ENCODE data around the gene IL36G.
"Not testable (repeated sequence)": the region's sequence is repeated elsewhere in the genome, so short reads cannot be mapped to it uniquely, and the experiment has no call there.

IL36G gene

GRCh38 chr2:112977559-112978056 lies at the start of gene IL36G:
TSS of gene IL36G (plus strand) at chr2:112978006. CDS start at chr2:112978639, 633 bp downstream.
- H4K20me1 ChIP-seq (ENCODE audit: insufficient read depth, low read length): no peaks in the 10 kb centered on the region
- no peak within 1 kb of the TSS for H3K27ac ChIP-seq (ENCODE audit: low read length)
- H3K9me2 ChIP-seq (replicated peaks; ENCODE audit: insufficient read depth, low read length): no peaks in the 10 kb centered on the region
- no peak within 1 kb of the TSS for H3K4me3 ChIP-seq (ENCODE audit: low read length)
- DNase-seq: no peak
- no peaks in the 10 kb centered on the region for H3K9me3 ChIP-seq (replicated peaks; ENCODE audit: insufficient read depth, low read length)
- H3F3A ChIP-seq (ENCODE audit: insufficient read depth, low read length): no peaks in the 10 kb centered on the region; the same call in 1 of the 2 replicates
- no peaks in the 10 kb centered on the region for H3K36me3 ChIP-seq (replicated peaks; ENCODE audit: insufficient read depth, low read length)
- H3K9ac ChIP-seq (ENCODE audit: low read length): no peak within 1 kb of the TSS
- H3K4me2 ChIP-seq (ENCODE audit: low read depth, low read length): no peak within 1 kb of the TSS
- peaks cover 11% of the 10 kb centered on the region; the same call in 1 of the 2 replicates for H3K27me3 ChIP-seq (replicated peaks; ENCODE audit: insufficient read depth, low read length)
- no peak within 1 kb of the TSS for H2AFZ ChIP-seq (ENCODE audit: low read length)
- no peaks in the 10 kb centered on the region for H3K79me2 ChIP-seq (ENCODE audit: low read length)
- TF ChIP-seq CTCF (IDR thresholded peaks at IDR 0.05; ENCODE audit: low read length) (no peak), EZH2phosphoT487 (IDR thresholded peaks at IDR 0.05; ENCODE audit: low read length) (no peak), EZH2 (optimal IDR thresholded peaks at IDR 0.05; ENCODE audit: low read depth, low read length) (no peak)
- H3K4me1 ChIP-seq (ENCODE audit: low read length): 0 out of 2 replicates have a peak, but pooled peaks cover 11% of the 10 kb centered on the region

- Histone ChIP-seq H3K4me1 (ENCODE audit: low read length) (no peaks in the 10 kb centered on the region), H3K9me3 (replicated peaks; ENCODE audit: insufficient read depth, low read length) (no peaks in the 10 kb centered on the region), H3K9me2 (replicated peaks; ENCODE audit: insufficient read depth, low read length) (no peaks in the 10 kb centered on the region), H3K4me3 (ENCODE audit: low read length) (no peak overlapping the region), H3K9ac (ENCODE audit: low read length) (no peak overlapping the region), H4K20me1 (ENCODE audit: insufficient read depth, low read length) (no peaks in the 10 kb centered on the region), H3F3A (ENCODE audit: insufficient read depth, low read length) (no peaks in the 10 kb centered on the region), H3K36me3 (replicated peaks; ENCODE audit: insufficient read depth, low read length) (no peaks in the 10 kb centered on the region), H3K27me3 (replicated peaks; ENCODE audit: insufficient read depth, low read length) (no peaks in the 10 kb centered on the region), H2AFZ (ENCODE audit: low read length) (no peak overlapping the region), H3K79me2 (ENCODE audit: low read length) (no peaks in the 10 kb centered on the region), H3K4me2 (ENCODE audit: low read depth, low read length) (no peak overlapping the region), H3K27ac (ENCODE audit: low read length) (no peak overlapping the region)
- TF ChIP-seq EZH2 (optimal IDR thresholded peaks at IDR 0.05; ENCODE audit: low read depth, low read length) (no peak), EZH2phosphoT487 (IDR thresholded peaks at IDR 0.05; ENCODE audit: low read length) (no peak), CTCF (IDR thresholded peaks at IDR 0.05; ENCODE audit: low read length) (no peak)
- no peak for DNase-seq
These were observed 44.5 kb upstream of the IL36G start for GRCh38 chr2:112933261-112933660.

GRCh38 chr2:112934117-112934516 lies 43.7 kb upstream of the IL36G start:
- H3K27me3 ChIP-seq (replicated peaks; ENCODE audit: insufficient read depth, low read length); H3K4me2 ChIP-seq (ENCODE audit: low read depth, low read length); H2AFZ ChIP-seq (ENCODE audit: low read length); H3K9me2 ChIP-seq (replicated peaks; ENCODE audit: insufficient read depth, low read length); H4K20me1 ChIP-seq (ENCODE audit: insufficient read depth, low read length); DNase-seq; H3K36me3 ChIP-seq (replicated peaks; ENCODE audit: insufficient read depth, low read length); H3K9ac ChIP-seq (ENCODE audit: low read length); H3K79me2 ChIP-seq (ENCODE audit: low read length); H3F3A ChIP-seq (ENCODE audit: insufficient read depth, low read length); H3K4me1 ChIP-seq (ENCODE audit: low read length); H3K27ac ChIP-seq (ENCODE audit: low read length); H3K4me3 ChIP-seq (ENCODE audit: low read length); H3K9me3 ChIP-seq (replicated peaks; ENCODE audit: insufficient read depth, low read length): not testable (repeated sequence)

GRCh38 chr2:112936927-112937232 lies 40.9 kb upstream of the IL36G start:
- H3K9me3 ChIP-seq (replicated peaks; ENCODE audit: insufficient read depth, low read length): no peaks in the 10 kb centered on the region
- no peak overlapping the region for H3K27ac ChIP-seq (ENCODE audit: low read length)
- H3K9ac ChIP-seq (ENCODE audit: low read length): no peak overlapping the region
- no peak overlapping the region for H3K4me3 ChIP-seq (ENCODE audit: low read length)
- H2AFZ ChIP-seq (ENCODE audit: low read length): no peak overlapping the region
- no peaks in the 10 kb centered on the region for H3F3A ChIP-seq (ENCODE audit: insufficient read depth, low read length)
- DNase-seq: no peak
- H3K9me2 ChIP-seq (replicated peaks; ENCODE audit: insufficient read depth, low read length): no peaks in the 10 kb centered on the region
- no peak for TF ChIP-seq CTCF (IDR thresholded peaks at IDR 0.05; ENCODE audit: low read length)
- TF ChIP-seq EZH2phosphoT487 (IDR thresholded peaks at IDR 0.05; ENCODE audit: low read length): no peak
- no peak overlapping the region for H3K4me2 ChIP-seq (ENCODE audit: low read depth, low read length)
- H4K20me1 ChIP-seq (ENCODE audit: insufficient read depth, low read length): no peaks in the 10 kb centered on the region
- 0 out of 2 replicates have a peak, but pooled peaks cover under 1% of the 10 kb centered on the region for H3K4me1 ChIP-seq (ENCODE audit: low read length)
- no peaks in the 10 kb centered on the region for H3K36me3 ChIP-seq (replicated peaks; ENCODE audit: insufficient read depth, low read length)
- no peaks in the 10 kb centered on the region for H3K27me3 ChIP-seq (replicated peaks; ENCODE audit: insufficient read depth, low read length)
- no peaks in the 10 kb centered on the region for H3K79me2 ChIP-seq (ENCODE audit: low read length)
